Sigmoid colon (tissue), 4 donors: Measurements from ENCODE around the gene LRRC38.

Experiments used
- EP300 ChIP-seq, 4 donors: sonication (generic); formaldehyde crosslinking; IDR thresholded peaks; one replicate each; pipeline ENCODE4 v1.6.1; 2017; ENCODE audit warnings: antibody characterized with exemption in 4 of 4
- TF ChIP-seq, protein P1 (sequence below), 4 experiments: fragments of 450-650 bp in 3 of 4; fragments of 200-600 bp in 1 of 4; IDR thresholded peaks; one replicate each; pipeline ENCODE4 v1.5.1; 2016 to 2019; ENCODE audit warnings: antibody characterized with exemption in 4 of 4, mild to moderate bottlenecking in 3 of 4, moderate library complexity in 2 of 4

GRCh38 chr1:13513895-13514546 is at the start of gene LRRC38:
- no peak for TF ChIP-seq EP300 (IDR thresholded peaks at IDR 0.05)
- TF ChIP-seq, protein P1, sequence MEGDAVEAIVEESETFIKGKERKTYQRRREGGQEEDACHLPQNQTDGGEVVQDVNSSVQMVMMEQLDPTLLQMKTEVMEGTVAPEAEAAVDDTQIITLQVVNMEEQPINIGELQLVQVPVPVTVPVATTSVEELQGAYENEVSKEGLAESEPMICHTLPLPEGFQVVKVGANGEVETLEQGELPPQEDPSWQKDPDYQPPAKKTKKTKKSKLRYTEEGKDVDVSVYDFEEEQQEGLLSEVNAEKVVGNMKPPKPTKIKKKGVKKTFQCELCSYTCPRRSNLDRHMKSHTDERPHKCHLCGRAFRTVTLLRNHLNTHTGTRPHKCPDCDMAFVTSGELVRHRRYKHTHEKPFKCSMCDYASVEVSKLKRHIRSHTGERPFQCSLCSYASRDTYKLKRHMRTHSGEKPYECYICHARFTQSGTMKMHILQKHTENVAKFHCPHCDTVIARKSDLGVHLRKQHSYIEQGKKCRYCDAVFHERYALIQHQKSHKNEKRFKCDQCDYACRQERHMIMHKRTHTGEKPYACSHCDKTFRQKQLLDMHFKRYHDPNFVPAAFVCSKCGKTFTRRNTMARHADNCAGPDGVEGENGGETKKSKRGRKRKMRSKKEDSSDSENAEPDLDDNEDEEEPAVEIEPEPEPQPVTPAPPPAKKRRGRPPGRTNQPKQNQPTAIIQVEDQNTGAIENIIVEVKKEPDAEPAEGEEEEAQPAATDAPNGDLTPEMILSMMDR (IDR thresholded peaks at IDR 0.05) = no peak
